Measurements from ENCODE around the gene MT3. TPM values are rescaled to one million over a fixed set of nuclear protein-coding genes. Genes with fewer than 3 reads are reported as not detected.

MT3 gene
- polyA plus RNA-seq, 1 donor = 19.1 TPM

GRCh38 chr16:56631197-56631596 lies 41.9 kb downstream of the MT3 start:
- DNase-seq (ENCODE audit: low read depth) = no peak

- DNase-seq (ENCODE audit: low read depth) = no peak
Measured at GRCh38 chr16:56631832-56632155, 42.5 kb downstream of the MT3 start.

- DNase-seq (ENCODE audit: low read depth) = no peak
Measured at GRCh38 chr16:56632156-56632847, 43.0 kb downstream of the MT3 start, which contains the start of gene MT1M. MT1M (plus strand) TSS chr16:56632659; CDS start chr16:56632732, 73 bp downstream.

GRCh38 chr16:56632848-56633365 lies 43.6 kb downstream of the MT3 start:
- DNase-seq (ENCODE audit: low read depth) = no peak

GRCh38 chr16:56633535-56633934 lies 44.2 kb downstream of the MT3 start:
- DNase-seq (ENCODE audit: low read depth) = no peak

GRCh38 chr16:56634715-56635440 lies 45.5 kb downstream of the MT3 start:
- DNase-seq (ENCODE audit: low read depth) = no peak

GRCh38 chr16:56635441-56635967 lies 46.2 kb downstream of the MT3 start:
- DNase-seq (ENCODE audit: low read depth) = no peak

- no peak for DNase-seq (ENCODE audit: low read depth)
Measured at GRCh38 chr16:56636616-56637413, 47.5 kb downstream of the MT3 start.

GRCh38 chr16:56637814-56638750 lies 48.8 kb downstream of the MT3 start, which contains the start of gene MT1A:
MT1A (plus strand) TSS chr16:56638666; CDS start chr16:56638739, 73 bp downstream.
- no peak for DNase-seq (ENCODE audit: low read depth)

GRCh38 chr16:56639045-56639444 lies 49.7 kb downstream of the MT3 start:
- DNase-seq (ENCODE audit: low read depth) = no peak

GRCh38 chr16:56640076-56640475 lies 50.7 kb downstream of the MT3 start:
- no peak for DNase-seq (ENCODE audit: low read depth)

Other genes starting within 250 kb of the MT3 start
- 46.3 TPM for gene AMFR, start 164.0 kb upstream of the MT3 start, polyA plus RNA-seq (ENCODE audit: insufficient read length)
- 52.5 TPM for gene NUDT21, start 138.2 kb upstream of the MT3 start, polyA plus RNA-seq (ENCODE audit: insufficient read length)
- gene OGFOD1, start 138.0 kb upstream of the MT3 start, polyA plus RNA-seq (ENCODE audit: insufficient read length) = 36.5 TPM
- 47.5 TPM for gene BBS2, start 69.5 kb upstream of the MT3 start, polyA plus RNA-seq (ENCODE audit: insufficient read length)
- not detected for gene MT4, start 24.5 kb upstream of the MT3 start, polyA plus RNA-seq (ENCODE audit: insufficient read length)
- gene MT2A, start 19.1 kb downstream of the MT3 start, polyA plus RNA-seq (ENCODE audit: insufficient read length) = 21.8 TPM
- gene MT1E, start 36.3 kb downstream of the MT3 start, polyA plus RNA-seq (ENCODE audit: insufficient read length) = 15.4 TPM
- 1.2 TPM for gene MT1M, start 43.1 kb downstream of the MT3 start, polyA plus RNA-seq (ENCODE audit: insufficient read length)
- not detected for gene MT1A, start 49.1 kb downstream of the MT3 start, polyA plus RNA-seq (ENCODE audit: insufficient read length)
- not detected for gene MT1B, start 62.4 kb downstream of the MT3 start, polyA plus RNA-seq (ENCODE audit: insufficient read length)
- gene MT1F, start 68.4 kb downstream of the MT3 start, polyA plus RNA-seq (ENCODE audit: insufficient read length) = 1.6 TPM
- not detected for gene MT1G, start 78.5 kb downstream of the MT3 start, polyA plus RNA-seq (ENCODE audit: insufficient read length)
- gene MT1H, start 80.3 kb downstream of the MT3 start, polyA plus RNA-seq (ENCODE audit: insufficient read length) = not detected
- gene MT1X, start 92.9 kb downstream of the MT3 start, polyA plus RNA-seq (ENCODE audit: insufficient read length) = 10.3 TPM
- gene NUP93, start 140.6 kb downstream of the MT3 start, polyA plus RNA-seq (ENCODE audit: insufficient read length) = 42.0 TPM

Measured in forelimb muscle (tissue), 1 donor.